Measurements from ENCODE around the gene TTC31.

- TF ChIP-seq, protein P1, sequence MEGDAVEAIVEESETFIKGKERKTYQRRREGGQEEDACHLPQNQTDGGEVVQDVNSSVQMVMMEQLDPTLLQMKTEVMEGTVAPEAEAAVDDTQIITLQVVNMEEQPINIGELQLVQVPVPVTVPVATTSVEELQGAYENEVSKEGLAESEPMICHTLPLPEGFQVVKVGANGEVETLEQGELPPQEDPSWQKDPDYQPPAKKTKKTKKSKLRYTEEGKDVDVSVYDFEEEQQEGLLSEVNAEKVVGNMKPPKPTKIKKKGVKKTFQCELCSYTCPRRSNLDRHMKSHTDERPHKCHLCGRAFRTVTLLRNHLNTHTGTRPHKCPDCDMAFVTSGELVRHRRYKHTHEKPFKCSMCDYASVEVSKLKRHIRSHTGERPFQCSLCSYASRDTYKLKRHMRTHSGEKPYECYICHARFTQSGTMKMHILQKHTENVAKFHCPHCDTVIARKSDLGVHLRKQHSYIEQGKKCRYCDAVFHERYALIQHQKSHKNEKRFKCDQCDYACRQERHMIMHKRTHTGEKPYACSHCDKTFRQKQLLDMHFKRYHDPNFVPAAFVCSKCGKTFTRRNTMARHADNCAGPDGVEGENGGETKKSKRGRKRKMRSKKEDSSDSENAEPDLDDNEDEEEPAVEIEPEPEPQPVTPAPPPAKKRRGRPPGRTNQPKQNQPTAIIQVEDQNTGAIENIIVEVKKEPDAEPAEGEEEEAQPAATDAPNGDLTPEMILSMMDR (IDR thresholded peaks at IDR 0.05): no peak
- TF ChIP-seq POLR2A (IDR thresholded peaks at IDR 0.05): no peak
Measured at GRCh38 chr2:74457549-74458131, 25.2 kb upstream of the TTC31 start.

All from lower leg skin (tissue), 3 donors.